T1000 (cell line): ENCODE measurements around the gene LMO2.

Experiments
- DNase-seq: peaks from one replicate; lab custom pipeline; 2025; ENCODE audit warnings: mixed read lengths; lab: John Stamatoyannopoulos, UW

Gene LMO2

GRCh38 chr11:33889296-33889695, 2.6 kb downstream of the LMO2 start:
- DNase-seq = no peak

GRCh38 chr11:33887886-33888285, 4.0 kb downstream of the LMO2 start:
- no peak for DNase-seq

DNA sequence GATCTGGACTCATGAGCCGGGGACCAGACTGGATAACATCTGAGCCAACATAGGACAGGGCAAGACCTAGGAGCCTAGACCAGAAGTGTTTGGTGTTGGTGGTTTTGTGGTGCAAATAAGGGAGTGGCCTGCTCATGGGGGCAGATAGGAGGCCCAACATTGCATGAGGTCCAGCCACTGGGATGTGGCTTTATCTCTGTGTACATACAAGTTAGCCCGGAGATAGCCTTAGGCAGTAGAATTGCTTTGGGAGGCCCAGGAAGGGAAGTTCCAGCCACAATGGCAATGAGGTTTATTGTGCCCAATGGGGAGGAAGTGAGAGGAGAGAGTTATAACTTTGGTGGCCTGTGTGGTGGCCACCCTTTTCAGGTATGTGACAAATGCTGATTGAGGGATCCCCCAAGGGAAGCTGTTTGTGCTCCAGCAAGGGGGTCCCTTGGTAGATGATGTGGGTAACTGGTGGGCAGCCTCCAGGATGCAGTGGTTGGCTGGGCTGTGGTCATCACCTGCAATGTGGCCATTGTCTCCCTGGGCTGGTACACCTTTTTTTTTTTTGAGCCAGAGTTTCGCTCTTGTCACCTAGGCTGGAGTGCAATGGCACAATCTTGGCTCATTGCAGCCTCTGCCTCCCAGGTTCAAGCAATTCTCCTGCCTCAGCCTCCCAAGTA, 6.4 kb downstream of the LMO2 start:
- no peak for DNase-seq

- no peak for DNase-seq
These were observed 7.3 kb downstream of the LMO2 start for GRCh38 chr11:33884601-33885000.

DNA sequence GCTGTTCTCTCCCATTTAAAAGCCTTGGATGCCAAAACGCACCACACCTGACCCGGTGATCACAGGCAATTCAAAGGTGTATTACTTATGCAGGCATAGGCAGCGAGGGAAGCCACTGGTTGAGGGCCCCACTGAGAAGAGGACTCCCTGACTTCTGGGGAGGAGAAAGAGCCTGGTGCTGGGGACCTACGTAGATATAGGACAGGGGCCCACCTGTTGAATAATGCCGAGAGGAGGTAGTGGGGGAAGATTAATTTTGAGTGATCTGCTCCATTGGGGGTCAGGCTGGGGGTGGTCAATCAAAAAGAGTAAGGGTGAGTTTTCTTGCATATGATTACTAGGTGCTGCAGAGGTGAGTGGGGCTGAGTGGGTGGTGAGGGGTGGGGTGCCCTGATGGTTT, 7.8 kb downstream of the LMO2 start:
- no peak for DNase-seq

GRCh38 chr11:33881651-33882503, 10.0 kb downstream of the LMO2 start:
- DNase-seq = no peak

- no peak for DNase-seq
These were observed 10.9 kb downstream of the LMO2 start for GRCh38 chr11:33880979-33881378.

GRCh38 chr11:33879375-33879774, 12.5 kb downstream of the LMO2 start:
- DNase-seq = no peak

- DNase-seq = no peak
These were observed 14.8 kb downstream of the LMO2 start for GRCh38 chr11:33877038-33877437.

- no peak for DNase-seq
These were observed 16.1 kb downstream of the LMO2 start for GRCh38 chr11:33875621-33876294.

- DNase-seq = no peak
These were observed 16.9 kb downstream of the LMO2 start for GRCh38 chr11:33874910-33875490.

- no peak for DNase-seq
These were observed 17.4 kb downstream of the LMO2 start for GRCh38 chr11:33874433-33874832.

GRCh38 chr11:33869481-33870422, 22.1 kb downstream of the LMO2 start:
- DNase-seq = no peak

DNA sequence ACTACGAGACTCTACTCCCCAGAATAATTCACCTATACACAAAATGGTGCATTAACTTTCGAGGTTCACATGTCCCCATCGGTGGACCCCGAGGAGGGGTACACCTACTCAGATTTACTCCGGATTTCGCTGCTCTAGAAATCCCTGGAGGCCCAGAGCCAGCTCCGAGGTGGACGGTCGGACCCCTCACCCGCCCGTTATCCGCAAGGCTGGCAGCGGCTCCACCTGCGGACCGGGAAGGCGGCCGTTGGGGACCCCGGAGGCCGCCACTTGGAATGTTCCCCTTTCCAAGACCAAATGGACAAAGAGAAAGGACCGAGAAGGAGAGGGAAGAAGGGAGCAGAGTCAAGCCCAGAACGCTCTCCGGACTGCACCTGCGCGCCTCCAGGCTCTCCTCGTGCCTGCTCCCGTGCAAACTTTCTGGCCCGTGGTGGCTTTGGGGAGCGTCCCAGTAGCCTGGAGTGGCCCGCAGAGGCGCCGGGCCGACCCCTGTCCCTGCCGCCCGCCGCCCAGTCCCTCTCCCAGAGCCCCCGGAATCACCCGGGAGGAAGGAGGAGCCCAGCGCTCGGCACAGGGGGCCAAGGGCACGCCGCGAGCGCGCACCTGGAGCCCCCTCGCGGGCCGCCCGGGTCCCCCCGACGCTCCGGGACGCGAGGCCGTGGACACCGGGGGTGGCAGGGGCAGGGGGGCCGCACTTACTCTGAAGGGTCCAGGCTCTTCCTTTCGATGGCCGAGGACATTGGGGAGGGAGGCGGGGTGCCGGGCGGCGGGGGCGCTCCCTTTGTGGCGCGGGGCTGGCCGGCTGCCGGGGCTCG, 23.0 kb downstream of the LMO2 start:
- DNase-seq = no peak

DNA sequence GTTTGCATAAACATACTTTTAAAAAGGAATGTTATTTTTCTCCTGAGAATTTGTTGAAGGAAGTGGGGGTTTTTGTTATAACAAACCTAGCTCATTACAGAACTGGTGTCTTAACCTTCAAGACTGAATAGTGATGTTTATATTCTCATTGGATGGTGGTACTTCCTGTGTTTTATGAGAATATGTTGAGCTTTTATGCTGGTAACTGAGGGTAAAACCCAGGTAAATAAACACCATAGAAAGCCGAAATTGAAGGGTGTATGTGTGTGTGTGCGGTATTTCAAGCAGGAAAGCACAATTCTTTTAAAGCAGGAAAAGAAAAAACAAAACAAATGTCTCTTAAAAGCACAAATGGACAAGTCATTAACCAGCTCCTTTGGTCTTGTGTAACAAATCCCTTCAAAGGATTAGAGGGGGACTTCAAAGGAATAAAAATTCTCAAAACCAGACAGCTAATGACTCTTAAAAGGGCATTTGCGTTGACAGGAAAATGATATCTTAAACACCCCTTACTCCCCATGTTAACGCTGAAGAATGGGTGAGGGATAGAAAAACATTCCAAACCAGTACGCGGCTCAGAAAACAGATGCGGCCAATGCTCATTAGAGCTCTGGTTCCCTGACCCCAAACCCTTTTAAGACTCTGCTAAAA, 23.8 kb downstream of the LMO2 start:
- DNase-seq = no peak

GRCh38 chr11:33867561-33867960, 24.3 kb downstream of the LMO2 start:
- DNase-seq = no peak

GRCh38 chr11:33866936-33867335, 24.9 kb downstream of the LMO2 start:
- DNase-seq = no peak

GRCh38 chr11:33864479-33864878, 27.4 kb downstream of the LMO2 start:
- no peak for DNase-seq

- DNase-seq = no peak
These were observed 28.3 kb downstream of the LMO2 start for GRCh38 chr11:33863418-33864172.
